Measurements from ENCODE around the gene CAPN11. TPM values are rescaled to one million over a fixed set of nuclear protein-coding genes. Genes with fewer than 3 reads are reported as not detected.

The CAPN11 gene
- total RNA-seq, 1 experiment from 2014 or later, result not detected

GRCh38 chr6:44167567-44167966 lies 8.9 kb downstream of the CAPN11 start (continued):
- TF ChIP-seq REST (IDR thresholded peaks at IDR 0.05; ENCODE audit: low read depth) (no peak), EZH2 (IDR thresholded peaks at IDR 0.05) (no peak), YY1 (IDR thresholded peaks at IDR 0.05; ENCODE audit: extremely low read depth, insufficient replicate concordance, low read depth, low read length) (no peak)
- TF ChIP-seq, protein P1, sequence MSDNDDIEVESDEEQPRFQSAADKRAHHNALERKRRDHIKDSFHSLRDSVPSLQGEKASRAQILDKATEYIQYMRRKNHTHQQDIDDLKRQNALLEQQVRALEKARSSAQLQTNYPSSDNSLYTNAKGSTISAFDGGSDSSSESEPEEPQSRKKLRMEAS (IDR thresholded peaks at IDR 0.05), result no peak

DNA sequence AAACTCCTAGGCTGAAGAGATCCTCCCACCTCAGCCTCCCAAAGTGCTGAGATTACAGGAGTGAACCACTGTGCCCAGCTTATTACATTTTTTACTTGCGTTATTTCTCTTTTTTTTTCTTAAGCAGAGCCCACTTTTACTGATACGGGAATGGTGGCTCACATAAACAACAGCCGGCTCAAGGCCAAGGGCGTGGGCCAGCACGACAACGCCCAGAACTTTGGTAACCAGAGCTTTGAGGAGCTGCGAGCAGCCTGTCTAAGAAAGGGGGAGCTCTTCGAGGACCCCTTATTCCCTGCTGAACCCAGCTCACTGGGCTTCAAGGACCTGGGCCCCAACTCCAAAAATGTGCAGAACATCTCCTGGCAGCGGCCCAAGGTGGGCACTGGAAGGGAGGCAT lies 10.5 kb downstream of the CAPN11 start:
- intact Hi-C loops (cut with micrococcal nuclease), result no loop called here
- POLR2A ChIA-PET, result no interaction called here
- Histone ChIP-seq H3K4me1 (ENCODE audit: control insufficient read depth in 1 of 2, insufficient read depth in 2 of 2, low read length in 2 of 2) (peaks cover 3 to 20% of the 10 kb centered on the region in 2 experiments; a peak in 3 of 4 replicates), H3K9me2 (ENCODE audit: insufficient read depth) (no peaks in the 10 kb centered on the region), H2AFZ (ENCODE audit: low read depth, low read length, poor library complexity, severe bottlenecking) (no peak overlapping the region), H3K4me3 (replicated peaks in 1 of 2; ENCODE audit: low read depth in 1 of 2, low read length in 2 of 2) (no peak overlapping the region), H3K27me3 (ENCODE audit: insufficient read depth, low read length) (peaks cover 8% of the 10 kb centered on the region), H3K9ac (ENCODE audit: low read length) (no peak overlapping the region), H3K36me3 (ENCODE audit: control insufficient read depth in 1 of 2, insufficient read depth in 2 of 2, low read length in 2 of 2) (no peaks in the 10 kb centered on the region), H3K9me3 (ENCODE audit: control insufficient read depth in 1 of 2, insufficient read depth in 1 of 2, low read depth in 1 of 2, low read length in 2 of 2) (no peaks in the 10 kb centered on the region), H3K79me2 (ENCODE audit: insufficient read depth, low read length) (no peaks in the 10 kb centered on the region), H4K20me1 (ENCODE audit: insufficient read depth) (no peaks in the 10 kb centered on the region), H3K27ac (ENCODE audit: low read depth, low read length) (no peak overlapping the region), H3K4me2 (ENCODE audit: low read length) (no peak overlapping the region)
- RAD21 ChIA-PET (ENCODE audit: low non-redundant PET in 1 of 2, low total read pairs in 2 of 2, uncharacterized antibody in 2 of 2, unreplicated experiment in 2 of 2), result no interaction called here
- TF ChIP-seq ELF1 (IDR thresholded peaks at IDR 0.05; ENCODE audit: borderline replicate concordance, low read depth) (no peak), POLR2AphosphoS5 (IDR thresholded peaks at IDR 0.05; ENCODE audit: low read depth, low read length) (no peak), SIN3A (IDR thresholded peaks at IDR 0.05; ENCODE audit: low read depth) (no peak), ATF3 (IDR thresholded peaks at IDR 0.05) (no peak), CBX3 (IDR thresholded peaks at IDR 0.05; ENCODE audit: low read depth) (no peak), YY1 (IDR thresholded peaks at IDR 0.05; ENCODE audit: extremely low read depth, insufficient replicate concordance, low read depth, low read length) (no peak), FOSL1 (IDR thresholded peaks at IDR 0.05; ENCODE audit: low read depth) (no peak), SP1 (IDR thresholded peaks at IDR 0.05; ENCODE audit: low read depth) (no peak), ZFX (IDR thresholded peaks at IDR 0.05) (no peak), EGR1 (IDR thresholded peaks at IDR 0.05; ENCODE audit: low read depth) (no peak)
- TF ChIP-seq, protein P2, sequence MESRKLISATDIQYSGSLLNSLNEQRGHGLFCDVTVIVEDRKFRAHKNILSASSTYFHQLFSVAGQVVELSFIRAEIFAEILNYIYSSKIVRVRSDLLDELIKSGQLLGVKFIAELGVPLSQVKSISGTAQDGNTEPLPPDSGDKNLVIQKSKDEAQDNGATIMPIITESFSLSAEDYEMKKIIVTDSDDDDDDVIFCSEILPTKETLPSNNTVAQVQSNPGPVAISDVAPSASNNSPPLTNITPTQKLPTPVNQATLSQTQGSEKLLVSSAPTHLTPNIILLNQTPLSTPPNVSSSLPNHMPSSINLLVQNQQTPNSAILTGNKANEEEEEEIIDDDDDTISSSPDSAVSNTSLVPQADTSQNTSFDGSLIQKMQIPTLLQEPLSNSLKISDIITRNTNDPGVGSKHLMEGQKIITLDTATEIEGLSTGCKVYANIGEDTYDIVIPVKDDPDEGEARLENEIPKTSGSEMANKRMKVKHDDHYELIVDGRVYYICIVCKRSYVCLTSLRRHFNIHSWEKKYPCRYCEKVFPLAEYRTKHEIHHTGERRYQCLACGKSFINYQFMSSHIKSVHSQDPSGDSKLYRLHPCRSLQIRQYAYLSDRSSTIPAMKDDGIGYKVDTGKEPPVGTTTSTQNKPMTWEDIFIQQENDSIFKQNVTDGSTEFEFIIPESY (IDR thresholded peaks at IDR 0.05; ENCODE audit: extremely low read depth, insufficient replicate concordance, low read length), result no peak
- TF ChIP-seq, protein P3, sequence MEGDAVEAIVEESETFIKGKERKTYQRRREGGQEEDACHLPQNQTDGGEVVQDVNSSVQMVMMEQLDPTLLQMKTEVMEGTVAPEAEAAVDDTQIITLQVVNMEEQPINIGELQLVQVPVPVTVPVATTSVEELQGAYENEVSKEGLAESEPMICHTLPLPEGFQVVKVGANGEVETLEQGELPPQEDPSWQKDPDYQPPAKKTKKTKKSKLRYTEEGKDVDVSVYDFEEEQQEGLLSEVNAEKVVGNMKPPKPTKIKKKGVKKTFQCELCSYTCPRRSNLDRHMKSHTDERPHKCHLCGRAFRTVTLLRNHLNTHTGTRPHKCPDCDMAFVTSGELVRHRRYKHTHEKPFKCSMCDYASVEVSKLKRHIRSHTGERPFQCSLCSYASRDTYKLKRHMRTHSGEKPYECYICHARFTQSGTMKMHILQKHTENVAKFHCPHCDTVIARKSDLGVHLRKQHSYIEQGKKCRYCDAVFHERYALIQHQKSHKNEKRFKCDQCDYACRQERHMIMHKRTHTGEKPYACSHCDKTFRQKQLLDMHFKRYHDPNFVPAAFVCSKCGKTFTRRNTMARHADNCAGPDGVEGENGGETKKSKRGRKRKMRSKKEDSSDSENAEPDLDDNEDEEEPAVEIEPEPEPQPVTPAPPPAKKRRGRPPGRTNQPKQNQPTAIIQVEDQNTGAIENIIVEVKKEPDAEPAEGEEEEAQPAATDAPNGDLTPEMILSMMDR (IDR thresholded peaks at IDR 0.05 in 2 of 3, conservative IDR thresholded peaks at IDR 0.05 in 1 of 3; ENCODE audit: borderline replicate concordance in 1 of 3, insufficient read depth in 1 of 3, low read depth in 2 of 3, low read length in 2 of 3), result no peak
- DNase-seq (ENCODE audit: low read depth, low spot score) (no peak), ATAC-seq (no peak)
- CTCF ChIA-PET, result interaction anchor here (1.4 kb wide), 1 partner anchor 88 kb away, joined by 4 read pairs; the partner anchor contains the start of gene SLC35B2
- BruUV-seq (replicated peaks), result no TSS peak

All from HCT116 (cell line).